Right ventricle myocardium superior (tissue), 1 donor: Measurements from ENCODE around the gene LDOC1. TPM values are rescaled to one million over a fixed set of nuclear protein-coding genes. Genes with fewer than 3 reads are reported as not detected.
"Not testable (repeated sequence)": the region's sequence is repeated elsewhere in the genome, so short reads cannot be mapped to it uniquely, and the experiment has no call there.

Experiments used
- ATAC-seq: fragments of 200-7000 bp; cut with Tn5 transposase; one replicate; pipeline ENCODE4 v1.9.1; 2020; ENCODE audit warnings: mild to moderate bottlenecking; ENCODE audit not compliant: poor library complexity
- DNase-seq: peaks from one replicate; pipeline ENCODE4 v3.0.0-alpha.2; 2020
- intact Hi-C: fragments of 100-400 bp; cut with DNase I; formaldehyde crosslinking; loops from one replicate; pipeline ENCODE4 v1.11.2; 2022
- long read RNA-seq: library from polyadenylated mRNA; unstranded; transcript quantifications from one replicate; pipeline ENCODE4 v2.0.0, GENCODE V29; 2021
- total RNA-seq: library from RNA; stranded (reverse); fragmentation: NEBNext Ultra II Directional; extraction: Animal tissue kit (Norgen Biotek cat#: 25700); gene quantifications from one replicate; pipeline ENCODE4 v1.2.1, GENCODE V29; 2021
- donor health status: DM: no; HTN: yes; CAD: no; lungs with severe emphysema.

Gene LDOC1
- total RNA-seq: 3.4 TPM
- long read RNA-seq, transcript LDOC1-201 (1 exons, 1,381 nt): major isoform, 5 of 5 reads
- long read RNA-seq, partial matches to known transcripts: 0 of 5 reads
- long read RNA-seq, other reads (novel, unspliced or antisense): 0 of 5 reads

DNA sequence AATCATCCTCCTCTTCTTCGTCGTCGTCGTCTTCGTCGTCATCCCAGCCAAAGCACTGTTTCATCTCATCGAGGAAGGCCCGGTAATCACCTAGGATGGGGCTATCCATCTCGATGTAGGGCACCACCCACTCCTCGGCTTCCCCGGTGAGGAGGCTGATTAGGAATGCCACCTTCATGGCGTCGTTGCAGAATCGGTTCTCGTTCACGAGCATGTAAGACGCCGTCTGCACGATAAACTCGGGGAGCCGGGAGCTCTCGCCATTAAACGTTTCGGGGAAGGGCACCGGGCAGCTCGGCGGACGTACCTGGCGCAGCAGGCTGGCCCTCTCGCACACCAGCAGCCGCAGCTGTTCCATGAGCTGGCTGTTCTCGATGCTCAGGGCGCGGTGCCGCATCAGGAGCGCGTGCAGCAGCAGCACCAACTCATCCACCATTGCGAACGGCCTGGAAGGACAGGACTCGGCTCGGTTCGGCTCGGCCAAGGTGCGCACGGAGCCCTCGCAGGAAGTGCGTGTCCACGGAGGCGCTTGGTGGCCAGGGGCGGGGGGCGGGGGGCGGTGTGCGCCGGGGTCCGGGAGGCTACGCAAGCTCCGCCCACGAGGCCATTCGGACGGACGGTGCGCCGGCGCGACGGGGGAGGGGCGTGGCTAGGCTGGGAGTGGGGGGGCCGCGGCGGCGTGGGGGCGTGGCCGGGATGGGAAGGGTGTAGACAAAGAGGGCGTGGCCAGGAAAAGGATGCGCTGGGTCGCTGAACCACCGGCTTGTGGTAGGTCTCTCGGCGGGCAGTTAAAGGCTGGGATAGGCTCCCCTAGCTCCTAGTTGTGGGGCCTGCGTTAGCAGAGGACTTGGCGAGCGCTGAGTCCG lies at the start of gene LDOC1:
TSS of gene LDOC1 (minus strand) at position 544 of the 866 bp plus-strand sequence. CDS start at position 436, 108 bp downstream.
- intact Hi-C loops: no loop called here
- ATAC-seq (peak; percentile 89), DNase-seq (peak; percentile 75)

GRCh38 chrX:141221611-141222010 lies 44.7 kb upstream of the LDOC1 start:
- no peak for ATAC-seq
- intact Hi-C loops: no loop called here
- DNase-seq: no peak

DNA sequence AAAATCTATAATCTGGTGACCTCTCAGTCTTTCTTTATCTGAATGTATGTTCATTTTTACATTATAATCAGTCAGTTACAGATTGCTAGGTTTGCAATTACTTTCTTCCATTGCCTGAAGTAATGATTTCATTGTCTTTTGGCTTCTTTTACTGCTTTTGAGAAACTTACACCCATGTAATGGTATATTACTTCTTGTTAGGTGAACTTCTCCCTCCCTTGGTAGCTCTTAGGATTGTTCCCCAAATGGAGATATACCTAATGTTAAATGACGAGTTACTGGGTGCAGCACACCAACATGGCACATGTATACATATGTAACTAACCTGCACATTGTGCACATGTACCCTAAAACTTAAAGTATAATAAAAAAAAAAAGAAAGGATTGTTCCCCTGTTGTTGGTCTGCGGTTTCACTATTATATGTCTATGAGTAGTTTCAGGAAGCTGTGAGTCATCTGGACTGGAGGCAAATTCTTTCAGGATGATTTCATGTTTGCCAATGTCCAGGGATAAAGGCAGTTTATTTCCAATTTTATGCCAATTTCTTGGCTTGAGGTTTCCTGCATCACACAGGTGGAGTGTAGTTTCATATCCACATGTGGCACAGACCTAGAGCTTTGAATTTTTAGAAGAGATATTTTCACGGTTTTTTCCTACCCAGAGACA lies 43.5 kb upstream of the LDOC1 start:
- DNase-seq (no peak), ATAC-seq (no peak)
- intact Hi-C loops: no loop called here

GRCh38 chrX:141214196-141214595 lies 37.3 kb upstream of the LDOC1 start:
- DNase-seq: no peak
- ATAC-seq: no peak
- intact Hi-C loops: no loop called here

DNA sequence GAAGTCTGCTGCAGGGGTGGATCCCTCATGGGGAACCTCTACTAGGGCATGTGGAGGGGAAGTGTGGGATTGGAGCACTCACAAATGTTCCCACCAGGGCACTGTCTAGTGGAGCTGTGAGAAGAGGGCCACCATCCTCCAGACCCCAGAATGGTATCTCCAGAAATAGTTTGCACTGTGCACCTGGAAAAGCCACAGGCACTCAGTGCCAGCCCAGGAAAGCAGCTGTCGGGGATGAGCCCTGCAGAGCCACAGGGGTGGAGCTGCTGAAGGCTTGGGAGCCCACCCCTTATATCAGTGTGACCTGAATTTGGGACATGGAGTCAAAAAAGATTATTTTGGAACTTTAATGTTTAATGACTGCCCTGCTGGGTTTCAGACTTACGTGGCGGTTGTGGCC lies 25.0 kb upstream of the LDOC1 start:
- DNase-seq: no peak
- no peak for ATAC-seq
- intact Hi-C loops: no loop called here

DNA sequence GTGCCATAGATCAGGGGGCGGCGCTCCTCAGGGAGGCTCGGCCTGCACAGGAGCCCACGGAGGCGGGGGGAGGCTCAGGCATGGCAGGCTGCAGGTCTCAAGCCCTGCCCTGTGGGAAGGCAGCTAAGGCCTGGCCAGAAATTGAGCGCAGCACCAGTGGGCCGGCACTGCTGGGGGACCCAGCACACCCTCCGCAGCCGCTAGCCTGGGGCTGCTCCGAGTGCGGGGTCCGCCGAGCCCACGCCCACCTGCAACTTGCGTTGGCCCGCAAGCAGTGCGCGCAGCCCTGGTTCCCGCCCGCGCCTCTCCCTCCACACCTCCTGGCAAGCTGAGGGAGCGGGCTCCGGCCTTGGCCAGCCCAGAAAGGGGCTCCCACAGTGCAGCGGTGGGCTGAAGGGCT lies 11.6 kb upstream of the LDOC1 start:
- intact Hi-C loops, DNase-seq, ATAC-seq: not testable (repeated sequence)

DNA sequence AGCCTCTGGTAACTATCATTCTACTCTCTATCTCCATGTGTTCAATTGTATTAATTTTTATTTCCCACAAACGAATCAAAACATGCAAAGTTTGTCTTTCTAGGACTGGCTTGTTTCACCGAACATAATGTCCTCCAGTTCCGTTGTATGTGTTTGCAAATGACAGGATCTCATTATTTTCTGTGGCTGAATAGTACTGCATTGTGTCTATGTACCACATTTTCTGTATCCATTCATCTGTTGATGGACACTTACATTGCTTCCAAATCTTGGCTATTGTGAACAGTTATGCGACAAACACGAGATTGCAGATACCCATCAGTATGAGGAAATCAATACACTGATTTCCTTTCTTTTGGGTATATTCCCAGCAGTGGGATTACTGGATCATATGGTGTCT lies 8.4 kb upstream of the LDOC1 start:
- DNase-seq (no peak), ATAC-seq (no peak)
- intact Hi-C loops: no loop called here

- no peak for ATAC-seq
- no peak for DNase-seq
- intact Hi-C loops: no loop called here
Measured at GRCh38 chrX:141183000-141183399, 6.1 kb upstream of the LDOC1 start.

DNA sequence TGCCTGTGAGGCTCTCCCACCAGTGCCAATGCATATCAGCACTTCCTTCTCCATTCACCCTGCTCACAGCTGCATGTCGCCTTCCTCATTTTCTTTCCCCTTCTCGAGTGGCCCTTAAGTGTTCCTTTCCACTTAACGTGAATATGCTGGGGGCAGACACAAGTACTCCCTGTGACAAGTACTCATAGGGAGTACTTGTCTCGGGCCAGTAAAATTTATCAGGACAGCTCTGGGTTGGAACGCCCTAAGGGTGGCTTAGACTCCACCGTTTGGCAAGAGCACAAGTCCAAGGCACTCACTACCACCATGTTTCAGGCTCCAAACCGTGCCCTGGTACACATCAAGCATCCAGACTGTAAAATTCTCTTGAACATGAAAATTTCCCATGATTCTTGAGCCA lies 3.9 kb upstream of the LDOC1 start:
- DNase-seq (no peak), ATAC-seq (no peak)
- intact Hi-C loops: no loop called here

DNA sequence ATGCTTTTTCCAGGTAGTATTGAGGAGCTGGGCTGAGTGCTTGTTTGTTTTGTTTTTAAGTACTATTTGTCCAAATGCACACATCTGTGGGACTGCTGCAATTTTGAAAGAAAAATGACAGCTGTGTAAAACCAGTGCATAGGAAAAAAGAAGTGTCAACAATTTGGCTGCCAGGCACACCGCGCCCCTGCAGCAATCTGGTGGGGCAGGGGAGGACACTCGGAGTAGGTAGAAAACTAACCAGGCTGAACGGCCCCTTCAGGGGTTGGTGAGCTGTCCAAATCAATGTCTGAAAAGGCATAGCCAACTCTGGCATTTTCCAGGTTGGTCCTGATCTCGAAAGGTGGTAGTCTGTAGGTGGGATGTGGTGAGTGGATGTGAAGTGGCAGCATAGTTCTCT lies 1.1 kb downstream of the LDOC1 start:
- intact Hi-C loops: no loop called here
- ATAC-seq: no peak
- no peak for DNase-seq

- DNase-seq (no peak), ATAC-seq (no peak)
- intact Hi-C loops: no loop called here
Measured at GRCh38 chrX:141164406-141164805, 12.5 kb downstream of the LDOC1 start.

DNA sequence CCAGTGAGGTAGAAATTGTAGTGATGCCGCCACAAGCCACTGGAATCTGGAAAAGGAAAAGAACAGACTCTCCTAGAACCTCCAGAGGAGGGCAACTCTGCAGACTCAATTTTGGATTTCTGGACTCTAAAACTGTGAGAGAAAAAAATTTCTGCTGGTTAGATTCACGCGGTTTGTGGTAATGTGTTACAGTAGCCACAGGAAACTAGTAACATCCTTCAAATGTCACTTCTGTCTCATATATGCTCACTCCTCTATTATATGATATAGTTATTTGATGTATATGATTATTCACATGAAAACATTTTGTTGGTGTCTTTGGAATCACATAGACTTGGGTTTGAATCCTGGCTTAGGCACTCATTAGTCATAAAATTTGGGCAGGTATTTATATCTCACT lies 18.8 kb downstream of the LDOC1 start:
- no peak for DNase-seq
- intact Hi-C loops: no loop called here
- no peak for ATAC-seq

DNA sequence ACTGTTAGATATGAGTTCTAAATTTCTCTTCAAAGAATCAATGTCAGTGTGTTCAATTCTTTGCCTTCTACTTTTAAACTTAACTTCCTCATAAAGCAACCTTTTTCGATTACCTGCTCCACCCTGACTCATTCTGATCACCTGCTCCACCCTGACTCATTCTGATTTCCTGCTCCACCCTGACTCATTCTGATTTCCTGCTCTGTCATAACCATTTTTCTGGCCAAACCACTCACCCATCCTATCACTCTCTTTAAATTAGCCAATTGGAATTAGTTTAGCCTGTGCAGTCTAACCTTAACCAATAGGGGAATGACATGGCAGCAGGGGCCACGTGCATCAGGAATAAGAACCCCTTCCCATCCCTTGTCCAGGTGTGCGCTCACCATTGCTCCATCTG lies 21.7 kb downstream of the LDOC1 start:
- DNase-seq, intact Hi-C loops, ATAC-seq: not testable (repeated sequence)

- no peak for DNase-seq
- intact Hi-C loops: no loop called here
Measured at GRCh38 chrX:141142946-141143345, 34.0 kb downstream of the LDOC1 start.

DNA sequence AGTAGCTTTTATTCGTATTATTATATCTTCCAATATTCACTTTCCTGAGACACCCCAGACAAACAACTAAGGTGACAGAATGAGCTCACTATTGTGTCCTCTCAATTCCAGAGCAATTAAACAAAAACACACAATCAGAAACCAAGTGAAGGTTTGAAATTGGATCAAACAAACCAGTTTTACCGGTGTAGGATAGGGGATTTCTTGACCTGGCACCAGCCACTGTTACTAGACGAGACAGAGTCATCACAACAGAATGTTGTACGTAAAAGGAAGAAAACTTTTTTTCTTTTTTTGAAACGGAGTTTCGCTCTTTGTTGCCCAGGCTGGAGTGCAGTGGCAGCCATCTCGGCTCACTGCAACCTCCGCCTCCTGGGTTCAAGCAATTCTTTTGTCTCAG lies 43.7 kb downstream of the LDOC1 start:
- intact Hi-C loops: no loop called here
- DNase-seq (no peak), ATAC-seq (no peak)

More at GRCh38 chrX:141142946-141143345, 34.0 kb downstream of the LDOC1 start:
- no peak for ATAC-seq

DNA sequence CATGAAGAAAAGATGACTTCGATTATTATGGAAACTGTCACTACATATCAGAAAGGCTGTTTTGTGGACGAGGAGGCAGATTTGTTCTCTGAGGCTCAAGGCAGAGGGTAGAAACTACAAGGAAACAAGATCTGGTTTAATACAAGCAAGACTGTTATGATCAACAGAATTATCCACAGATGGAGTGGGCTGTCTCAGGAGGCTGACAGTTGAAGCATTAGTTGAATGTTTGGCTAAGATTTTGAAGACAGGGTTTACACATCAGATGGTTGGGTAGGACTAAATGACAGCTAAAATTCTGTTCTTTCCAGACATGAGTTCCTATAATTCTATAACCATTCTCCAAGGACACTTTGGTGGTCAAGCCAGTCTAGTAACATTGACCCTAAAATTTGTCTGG lies 49.8 kb downstream of the LDOC1 start:
- intact Hi-C loops: no loop called here
- ATAC-seq (no peak), DNase-seq (no peak)
